Epithelial cell of esophagus (primary cell): ENCODE measurements around the gene MZF1.

ENCODE experiments used
- DNase-seq: peaks from one replicate; pipeline ENCODE4 v3.0.0; 2010; ENCODE audit warnings: low read depth
- H3K4me3 ChIP-seq: 2 replicates; pipeline ENCODE4 v1.5.1; 2011; ENCODE audit warnings: mild to moderate bottlenecking, low read length, control low read depth
- TF ChIP-seq, protein P1 (sequence below): IDR thresholded peaks from 2 replicates; pipeline ENCODE4 v1.5.1; 2011; ENCODE audit warnings: low read depth, mild to moderate bottlenecking, low read length, control low read depth, inconsistent platforms; ENCODE audit not compliant: insufficient read depth; ENCODE audit errors: missing control alignments

The MZF1 gene

GRCh38 chr19:58538257-58539168, 34.6 kb downstream of the MZF1 start:
- no peak for DNase-seq
- H3K4me3 ChIP-seq = peak overlapping the region; percentile 23
- TF ChIP-seq, protein P1, sequence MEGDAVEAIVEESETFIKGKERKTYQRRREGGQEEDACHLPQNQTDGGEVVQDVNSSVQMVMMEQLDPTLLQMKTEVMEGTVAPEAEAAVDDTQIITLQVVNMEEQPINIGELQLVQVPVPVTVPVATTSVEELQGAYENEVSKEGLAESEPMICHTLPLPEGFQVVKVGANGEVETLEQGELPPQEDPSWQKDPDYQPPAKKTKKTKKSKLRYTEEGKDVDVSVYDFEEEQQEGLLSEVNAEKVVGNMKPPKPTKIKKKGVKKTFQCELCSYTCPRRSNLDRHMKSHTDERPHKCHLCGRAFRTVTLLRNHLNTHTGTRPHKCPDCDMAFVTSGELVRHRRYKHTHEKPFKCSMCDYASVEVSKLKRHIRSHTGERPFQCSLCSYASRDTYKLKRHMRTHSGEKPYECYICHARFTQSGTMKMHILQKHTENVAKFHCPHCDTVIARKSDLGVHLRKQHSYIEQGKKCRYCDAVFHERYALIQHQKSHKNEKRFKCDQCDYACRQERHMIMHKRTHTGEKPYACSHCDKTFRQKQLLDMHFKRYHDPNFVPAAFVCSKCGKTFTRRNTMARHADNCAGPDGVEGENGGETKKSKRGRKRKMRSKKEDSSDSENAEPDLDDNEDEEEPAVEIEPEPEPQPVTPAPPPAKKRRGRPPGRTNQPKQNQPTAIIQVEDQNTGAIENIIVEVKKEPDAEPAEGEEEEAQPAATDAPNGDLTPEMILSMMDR = no peak

DNA sequence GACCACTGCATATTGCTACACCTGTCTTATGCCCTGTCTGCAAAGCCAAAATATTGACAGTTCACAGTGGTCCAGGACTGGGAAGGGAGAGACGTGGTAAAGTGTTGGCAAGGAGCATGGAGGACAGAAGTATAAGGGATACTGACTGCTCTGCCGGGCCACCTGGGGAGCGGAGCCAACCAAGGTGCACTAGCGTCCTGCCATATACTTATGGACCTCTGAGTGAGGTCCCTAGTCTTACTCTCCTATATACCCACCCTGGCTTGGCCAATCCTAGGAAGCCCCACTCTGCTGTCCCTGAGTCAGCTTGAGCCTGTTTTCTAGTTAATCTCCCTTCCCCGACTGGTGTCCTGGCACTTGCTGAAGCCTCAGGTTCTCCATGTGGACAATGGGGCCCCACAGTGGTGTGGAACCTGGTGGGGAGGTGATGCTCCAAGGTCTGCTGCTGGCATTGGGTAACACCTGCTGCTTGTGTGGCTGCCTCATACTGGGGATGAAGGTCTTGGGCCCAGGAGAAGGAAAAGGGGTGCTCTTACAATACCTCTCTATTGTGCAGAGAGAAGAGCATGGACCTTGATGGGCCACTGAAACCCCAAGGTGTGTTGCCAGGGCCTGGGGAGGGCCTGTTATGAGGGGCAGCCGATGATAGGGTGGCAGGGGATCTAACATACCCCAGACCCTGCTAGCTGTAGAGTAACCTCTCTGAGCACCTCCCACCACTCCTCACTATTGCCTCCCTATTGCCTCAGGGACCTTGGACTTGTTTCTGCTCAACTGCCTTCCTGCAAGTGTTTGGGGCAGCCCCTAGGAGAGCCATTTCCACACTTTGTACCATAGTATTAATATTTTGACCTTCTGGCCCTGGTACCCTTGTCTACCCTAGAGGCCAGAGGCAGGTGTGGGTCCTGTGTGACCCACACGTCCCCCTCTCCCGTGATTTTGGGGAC, 36.0 kb downstream of the MZF1 start:
- DNase-seq = no peak
- TF ChIP-seq, protein P1 = no peak
- no peak overlapping the region for H3K4me3 ChIP-seq

DNA sequence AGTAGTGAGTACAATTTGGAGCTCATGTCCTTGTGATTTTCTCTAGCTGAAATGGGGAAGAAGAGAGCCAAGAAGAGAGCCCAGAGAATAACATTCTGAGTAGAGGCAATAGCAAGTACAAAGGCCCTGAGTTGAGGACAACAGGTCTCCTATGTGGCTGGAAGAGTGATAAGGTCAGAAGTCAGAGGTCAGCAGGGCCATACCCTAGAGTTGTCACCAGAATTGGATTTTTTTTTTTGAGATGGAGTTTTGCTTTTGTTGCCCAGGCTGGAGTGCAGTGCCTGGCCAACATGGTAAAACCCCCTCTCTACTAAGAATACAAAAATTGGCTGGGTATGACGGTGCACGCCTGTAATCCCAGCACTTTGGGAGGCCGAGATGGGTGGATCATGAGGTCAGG, 37.3 kb downstream of the MZF1 start:
- no peak for DNase-seq
- no peak overlapping the region for H3K4me3 ChIP-seq
- TF ChIP-seq, protein P1 = no peak

- H3K4me3 ChIP-seq = no peak overlapping the region
- TF ChIP-seq, protein P1 = no peak
- no peak for DNase-seq
Observed at GRCh38 chr19:58531034-58531840, 41.9 kb downstream of the MZF1 start.

- no peak for DNase-seq
- H3K4me3 ChIP-seq = no peak overlapping the region
- TF ChIP-seq, protein P1 = no peak
Observed at GRCh38 chr19:58529405-58529804, 43.7 kb downstream of the MZF1 start.

DNA sequence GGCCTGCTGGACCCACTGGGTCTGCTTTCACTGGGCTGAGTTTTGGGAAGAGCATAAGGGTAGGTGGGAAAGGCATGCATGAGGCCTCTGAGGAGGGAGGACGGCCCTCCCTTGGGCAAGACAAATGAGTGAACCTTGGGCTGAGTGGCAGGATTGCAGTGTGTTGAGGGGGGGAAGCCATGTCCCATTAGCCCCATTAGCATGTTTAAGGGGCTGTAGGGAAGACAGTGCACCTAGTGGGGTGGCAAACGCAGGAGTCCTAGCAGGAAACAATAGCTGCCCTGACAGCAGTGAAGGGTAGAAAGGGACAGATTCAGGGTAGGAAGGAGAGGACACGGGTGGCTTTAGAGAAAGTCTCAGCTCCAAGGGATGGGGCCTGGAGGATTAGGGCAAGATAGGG, 50.4 kb downstream of the MZF1 start:
- TF ChIP-seq, protein P1 = no peak
- no peak for DNase-seq
- no peak overlapping the region for H3K4me3 ChIP-seq
